NCI-H524 treated with DMSO at 0.1 percent for 48 hours (cell line): ENCODE data around the gene CKAP2L.
"Not testable (repeated sequence)": the region's sequence is repeated elsewhere in the genome, so short reads cannot be mapped to it uniquely, and the experiment has no call there.

Experiments used
- DNase-seq: peaks from one replicate; lab custom pipeline; 2025; lab: John Stamatoyannopoulos, UW

Gene CKAP2L

DNA sequence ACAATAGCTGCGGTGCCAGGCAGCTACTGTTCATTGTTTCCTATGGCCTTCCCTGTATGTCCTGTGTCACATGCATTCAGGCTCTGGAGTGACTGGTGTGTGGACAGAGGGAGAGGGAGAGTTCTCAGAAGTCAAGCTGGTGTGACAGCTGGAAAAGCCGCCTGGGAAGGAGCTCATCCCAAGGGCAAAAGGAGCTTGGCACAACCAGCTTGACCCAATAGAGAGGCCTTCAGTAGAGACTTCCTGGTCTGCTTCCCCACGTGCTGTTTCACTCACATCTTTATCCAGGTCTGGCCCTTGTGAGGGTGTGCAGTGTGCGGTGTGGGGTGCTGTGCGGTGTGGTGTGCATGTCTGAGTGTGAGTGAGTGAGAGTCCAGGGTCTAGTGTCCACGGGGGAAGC lies 54.7 kb downstream of the CKAP2L start:
- DNase-seq: no peak

DNA sequence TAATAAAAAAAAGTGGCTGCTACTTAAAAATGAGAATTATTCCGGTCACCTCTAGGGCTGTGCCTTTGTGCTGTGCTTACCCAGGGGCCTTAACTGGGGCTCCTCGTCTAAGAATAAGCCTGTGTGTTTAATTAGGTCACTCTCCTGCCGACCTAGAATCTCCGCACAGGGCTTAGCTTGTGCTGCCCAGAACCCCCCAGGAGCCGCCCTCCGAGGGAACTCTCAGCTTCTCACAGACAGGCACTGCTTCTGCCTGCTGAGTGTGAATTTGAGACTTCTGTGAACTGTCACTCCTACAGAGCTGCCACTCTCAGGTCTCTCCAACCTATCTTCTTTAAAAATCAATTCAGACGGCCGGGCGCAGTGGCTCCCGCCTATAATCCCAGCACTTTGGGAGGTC lies 55.4 kb downstream of the CKAP2L start:
- DNase-seq: no peak

DNA sequence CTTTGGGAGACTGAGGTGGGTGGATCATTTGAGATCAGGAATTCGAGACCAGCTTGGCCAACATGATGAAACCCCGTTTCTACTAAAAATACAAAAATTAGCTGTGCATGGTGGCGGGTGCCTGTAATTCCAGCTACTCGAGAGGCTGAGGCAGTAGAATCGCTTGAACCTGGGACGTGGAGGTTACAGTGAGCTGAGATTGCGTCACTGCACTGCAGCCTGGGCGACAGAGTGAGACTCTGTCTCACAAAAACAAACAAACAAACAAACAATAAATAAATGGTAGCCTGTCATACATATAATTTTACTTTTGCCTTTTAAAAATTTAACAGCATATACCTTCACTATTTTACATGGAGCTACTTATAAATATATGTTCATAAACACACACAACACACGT lies 57.5 kb downstream of the CKAP2L start:
- DNase-seq: not testable (repeated sequence)

DNA sequence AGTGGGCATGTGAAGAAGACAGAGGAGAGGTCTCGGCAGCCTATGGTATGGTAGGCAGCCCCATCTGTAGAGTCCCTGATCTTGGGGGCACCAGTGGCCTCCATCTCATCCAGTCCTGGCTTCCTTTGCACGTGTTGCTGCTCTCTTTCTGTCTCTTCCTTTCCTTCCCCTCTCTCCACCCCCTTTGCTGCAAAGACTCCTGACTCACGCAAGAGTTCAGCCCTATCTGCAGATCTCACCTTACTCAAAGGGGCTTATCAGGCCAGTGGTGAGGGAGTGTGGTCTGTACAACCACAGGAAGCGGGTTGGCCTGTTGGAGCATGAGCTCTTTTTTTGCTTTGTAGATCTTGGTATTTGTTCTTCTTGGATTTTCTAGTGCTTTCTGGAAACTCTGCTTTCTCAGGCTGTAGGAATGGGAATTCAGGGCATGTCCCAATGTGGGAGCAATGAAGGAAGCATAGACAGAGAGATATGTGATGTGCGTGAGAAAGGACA lies 58.2 kb downstream of the CKAP2L start:
- DNase-seq: no peak

DNA sequence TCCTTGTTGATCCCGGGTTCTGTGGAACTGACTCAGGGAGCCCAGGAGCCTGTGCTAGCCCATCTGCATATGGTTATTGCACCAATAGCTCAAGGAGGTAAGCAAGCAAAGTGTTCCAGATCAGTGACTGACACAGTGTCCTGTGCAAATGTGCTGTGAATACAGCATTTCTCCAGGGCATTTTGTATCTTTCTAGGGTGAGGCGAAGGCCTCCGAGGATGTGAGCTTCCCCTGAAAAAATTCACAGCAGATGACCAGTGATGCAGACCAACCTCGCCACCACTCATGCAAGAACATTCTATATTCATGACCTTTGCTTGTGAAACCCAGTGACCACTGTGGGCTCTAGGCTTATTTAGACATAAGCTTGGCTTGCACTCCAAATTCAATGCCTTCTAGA lies 58.8 kb downstream of the CKAP2L start:
- DNase-seq: no peak

DNA sequence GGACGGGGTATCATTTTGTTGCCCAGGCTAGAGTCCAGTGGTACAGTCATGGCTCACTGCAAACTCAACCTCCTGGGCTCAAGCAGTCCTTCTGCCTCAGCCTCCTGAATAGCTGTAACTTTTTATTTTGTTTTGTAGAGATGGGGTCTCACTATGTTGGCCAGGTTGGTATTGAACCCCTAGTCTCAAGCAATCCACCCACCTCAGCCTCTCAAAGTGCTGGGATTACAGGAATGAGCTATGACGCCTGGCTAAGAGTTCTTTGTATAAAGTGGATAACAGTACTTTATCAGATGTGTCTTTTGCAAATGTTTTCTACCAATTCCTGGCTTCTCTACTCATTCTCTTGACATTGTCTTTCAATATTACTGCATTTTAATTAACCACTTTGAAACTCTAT lies 60.7 kb downstream of the CKAP2L start:
- DNase-seq: no peak

DNA sequence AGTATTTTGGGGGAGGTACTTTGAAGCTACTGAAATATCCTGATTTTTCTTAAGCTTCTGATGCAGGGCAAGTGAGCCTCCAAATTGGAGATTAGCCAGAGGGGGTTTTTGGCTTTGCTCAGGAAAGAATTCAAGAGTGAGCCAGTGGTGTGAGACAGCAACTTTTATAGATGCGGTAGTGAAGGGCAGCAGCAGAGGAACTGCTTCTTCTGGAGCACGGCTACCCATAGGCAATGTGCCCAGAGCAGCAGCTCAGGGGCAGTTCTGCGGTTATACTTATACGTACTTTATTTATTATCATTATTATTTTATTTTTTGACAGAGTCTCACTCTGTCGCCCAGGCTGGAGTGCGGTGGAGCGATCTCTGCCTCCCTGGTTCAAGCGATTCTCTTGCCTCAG lies 63.4 kb downstream of the CKAP2L start:
- DNase-seq: no peak

DNA sequence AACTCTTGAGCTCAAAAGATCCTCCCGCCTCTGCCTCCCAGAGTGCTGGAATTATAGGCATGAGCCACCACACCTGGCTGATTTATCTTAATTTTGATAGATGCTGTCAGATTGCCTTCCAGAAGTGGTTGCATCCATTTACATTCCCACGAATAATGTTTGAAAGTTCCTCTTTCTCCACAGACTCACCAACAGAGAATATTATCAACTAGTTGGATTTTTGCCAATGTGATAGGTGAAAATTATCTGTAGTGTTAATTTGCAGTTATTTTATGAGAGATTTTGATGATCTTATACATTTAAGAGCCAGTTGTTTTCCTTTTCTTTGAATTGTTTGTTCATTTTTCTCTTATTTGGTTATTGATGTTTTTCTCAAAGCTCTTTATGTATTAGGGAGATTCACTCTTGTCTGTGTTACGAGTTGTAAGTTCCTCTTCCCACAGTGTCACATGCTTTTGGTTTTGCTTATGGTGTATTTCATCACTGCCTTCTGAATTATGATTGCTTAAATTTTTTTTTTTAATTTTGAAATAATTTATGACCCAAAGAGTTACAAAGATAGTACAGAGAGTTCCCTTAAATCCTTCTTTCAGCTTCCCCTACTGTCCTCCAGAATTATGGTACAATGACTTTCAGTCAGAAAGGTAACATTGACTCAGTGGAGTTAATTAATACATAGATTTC lies 64.3 kb downstream of the CKAP2L start:
- no peak for DNase-seq

DNA sequence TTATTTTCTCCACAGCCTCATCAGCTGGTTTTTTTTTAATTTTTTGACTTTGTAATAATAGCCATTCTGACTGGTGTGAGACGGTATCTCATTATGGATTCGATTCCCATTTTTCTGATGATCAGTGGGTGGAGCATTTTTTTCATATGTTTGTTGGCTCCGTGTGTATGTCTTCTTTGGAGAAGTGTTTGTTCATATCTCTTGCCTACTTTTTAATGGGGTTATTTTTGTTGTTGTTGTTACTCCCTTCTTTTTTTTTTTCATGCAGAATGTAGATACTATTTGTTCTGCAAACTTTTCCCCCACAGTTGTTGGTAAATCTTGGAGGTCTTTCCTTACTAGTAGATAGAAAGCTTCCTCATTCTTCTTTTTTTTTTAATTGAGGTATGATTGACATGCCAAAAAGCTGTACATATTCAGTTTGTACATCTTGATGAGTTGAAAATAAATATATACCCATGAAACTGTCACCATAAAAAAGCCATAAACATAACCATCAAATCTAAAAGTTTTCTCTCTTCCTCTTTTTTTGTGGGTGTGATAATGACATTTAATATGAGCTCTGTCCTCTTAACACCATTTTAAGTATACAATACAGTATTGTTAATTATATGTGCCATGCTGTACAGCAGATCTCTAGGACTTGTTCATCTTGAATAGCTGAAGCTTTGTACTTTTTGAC lies 65.4 kb downstream of the CKAP2L start:
- DNase-seq: no peak

DNA sequence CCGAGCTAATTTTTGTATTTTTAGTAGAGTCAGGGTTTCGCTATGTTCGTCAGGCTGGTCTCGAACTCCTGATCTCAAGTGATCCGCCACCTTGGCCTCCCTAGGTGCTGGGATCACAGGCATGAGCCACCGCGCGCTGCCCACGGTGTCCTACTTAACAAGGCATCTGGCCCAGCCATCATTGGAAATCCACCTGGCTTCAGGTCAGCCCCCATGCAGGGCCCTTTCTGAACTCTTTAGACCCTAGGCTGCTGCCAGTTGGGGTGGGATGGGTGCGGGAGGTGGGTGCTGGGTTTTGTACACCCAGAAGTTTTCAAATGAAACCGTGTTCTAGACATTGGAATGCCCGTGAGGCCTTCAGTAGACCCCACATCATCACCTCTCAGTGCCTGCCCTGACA lies 70.2 kb downstream of the CKAP2L start:
- no peak for DNase-seq

DNA sequence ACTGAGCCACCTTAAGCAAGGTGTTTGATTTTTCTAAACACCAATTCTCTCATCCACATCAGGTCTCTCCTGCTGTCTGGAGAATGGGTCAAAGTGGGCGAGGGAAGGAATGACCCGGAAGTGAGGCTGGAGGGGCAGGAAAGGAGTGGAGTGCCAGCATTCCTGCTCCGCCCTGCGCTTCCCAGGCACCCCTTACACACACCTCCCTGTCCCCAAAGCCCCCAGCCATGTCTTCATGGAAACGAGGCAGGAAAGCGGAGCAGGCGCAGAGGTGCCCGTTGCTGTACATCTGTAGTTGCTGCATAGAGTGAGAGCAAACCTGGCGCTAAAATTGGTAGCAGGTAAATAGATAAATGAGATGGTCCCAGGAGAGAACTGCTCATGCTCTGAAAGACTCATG lies 70.8 kb downstream of the CKAP2L start:
- DNase-seq: no peak

DNA sequence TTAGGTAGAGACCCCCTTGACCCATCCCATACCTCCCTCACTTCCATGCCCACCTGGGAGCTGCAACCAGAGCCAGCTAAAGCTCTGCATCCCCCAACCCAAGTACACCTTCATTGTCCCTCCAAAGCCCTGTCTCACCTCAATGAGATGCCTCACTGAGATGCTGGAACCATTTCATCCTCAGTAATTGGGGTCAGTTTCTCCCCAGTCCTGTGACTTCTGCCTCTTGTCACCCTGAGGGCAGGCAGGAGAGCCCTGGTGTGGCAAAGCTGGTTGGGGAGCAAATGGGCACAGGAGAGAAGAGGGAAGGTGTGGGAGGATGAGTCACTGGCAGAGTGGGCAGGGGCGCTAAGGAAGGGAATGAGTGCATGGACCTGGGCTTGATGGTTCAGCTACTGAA lies 71.5 kb downstream of the CKAP2L start:
- DNase-seq: no peak

DNA sequence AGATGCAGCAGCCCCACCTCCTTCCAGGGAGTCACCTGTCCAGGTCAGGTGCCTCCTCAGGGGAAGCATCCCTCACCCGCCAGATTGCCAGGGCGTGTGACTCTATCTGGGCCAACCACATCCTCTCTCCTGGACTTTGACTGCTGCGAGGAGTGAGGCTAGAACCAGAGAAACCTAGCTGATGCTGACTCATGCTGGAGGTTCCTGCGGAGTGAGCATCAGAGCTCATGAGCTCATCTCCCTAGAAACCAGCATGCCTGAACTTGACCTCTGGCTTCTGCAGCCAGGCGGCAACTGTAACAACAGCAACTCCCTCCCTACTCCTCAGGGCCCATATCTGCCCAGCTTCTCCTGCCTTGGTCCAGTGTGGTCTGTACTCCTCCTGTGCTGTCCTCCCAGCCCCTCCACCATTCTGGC lies 71.9 kb downstream of the CKAP2L start:
- DNase-seq: no peak

DNA sequence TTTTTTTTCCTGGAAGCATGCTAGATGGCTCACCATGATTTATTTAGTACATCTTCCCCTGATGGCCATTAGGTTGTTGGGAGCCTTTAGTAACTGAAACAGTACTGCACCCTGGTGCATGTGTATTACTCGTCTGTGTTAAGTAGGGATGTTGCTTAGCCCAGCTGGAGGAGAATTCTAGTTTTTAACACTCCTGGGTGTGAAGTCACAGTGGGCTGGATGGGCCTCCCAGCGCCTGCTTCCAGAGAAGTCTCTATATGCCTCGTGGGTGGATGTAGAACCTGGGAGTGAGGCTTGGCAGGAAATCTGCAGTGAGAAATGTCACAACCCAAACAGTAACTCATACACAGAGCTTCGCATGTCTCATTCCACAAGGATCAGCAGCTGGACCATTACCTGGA lies 72.5 kb downstream of the CKAP2L start:
- DNase-seq: no peak

DNA sequence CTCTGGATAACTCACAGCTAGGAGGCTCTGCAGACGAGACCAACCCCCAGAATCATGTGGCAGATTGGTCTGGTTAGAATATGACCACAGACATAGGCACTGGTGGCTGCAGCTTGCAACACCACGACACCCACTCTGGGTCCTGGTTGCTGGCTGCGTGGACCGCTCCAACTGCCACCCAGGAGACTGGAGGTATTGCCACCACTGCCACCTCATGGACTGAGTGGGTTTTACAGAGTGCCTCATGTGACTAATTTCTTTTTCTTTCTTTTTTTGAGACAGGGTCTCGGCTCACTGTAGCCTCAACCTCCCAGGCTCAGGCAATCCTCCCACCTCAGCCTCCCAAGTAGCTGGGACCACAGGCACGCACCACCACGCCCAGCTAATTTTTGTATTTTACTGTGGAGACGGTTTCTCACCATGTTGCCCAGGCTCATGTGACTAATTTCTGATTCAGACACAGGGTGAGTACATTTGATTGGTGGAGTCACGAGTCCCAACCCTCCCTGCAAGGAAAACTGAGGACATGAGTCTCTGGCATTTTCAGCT lies 73.5 kb downstream of the CKAP2L start:
- no peak for DNase-seq

DNA sequence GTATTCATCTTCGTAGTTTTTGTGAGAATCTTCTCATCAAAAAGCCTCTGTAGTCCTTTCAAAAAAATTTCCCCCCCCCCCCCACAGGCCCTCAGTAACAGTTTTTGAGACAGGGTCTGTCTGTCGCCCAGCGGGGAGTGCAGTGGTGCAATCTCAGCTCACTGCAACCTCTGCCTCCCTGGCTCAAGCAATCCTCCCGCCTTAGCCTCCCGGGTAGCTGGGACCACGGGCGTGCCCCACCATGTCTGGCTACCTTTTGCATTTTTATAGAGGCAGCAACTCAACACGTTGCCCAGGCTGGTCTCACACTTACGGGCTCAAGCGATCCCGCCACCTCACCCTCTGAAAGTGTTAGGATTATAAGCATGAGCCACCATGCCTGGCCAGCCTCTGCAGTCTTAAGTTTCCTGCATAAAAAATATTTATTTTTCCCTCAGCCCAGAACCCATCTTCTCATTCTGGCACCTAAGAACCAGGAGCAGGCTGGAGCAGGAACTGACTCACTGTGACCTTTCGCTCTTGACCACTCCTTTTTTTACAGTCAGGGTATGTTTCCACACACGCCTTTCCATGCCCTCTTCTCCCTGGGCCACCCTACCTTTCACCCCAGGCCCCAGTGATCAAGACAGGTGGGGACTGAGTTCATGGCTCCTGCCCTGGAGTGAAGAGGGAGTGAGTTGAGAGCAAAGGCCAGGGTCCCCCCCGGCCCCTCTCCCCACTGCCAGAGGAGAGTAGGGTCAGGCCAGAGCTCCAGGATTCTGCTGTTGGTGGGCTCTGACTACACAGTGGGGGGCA lies 76.1 kb downstream of the CKAP2L start:
- no peak for DNase-seq

DNA sequence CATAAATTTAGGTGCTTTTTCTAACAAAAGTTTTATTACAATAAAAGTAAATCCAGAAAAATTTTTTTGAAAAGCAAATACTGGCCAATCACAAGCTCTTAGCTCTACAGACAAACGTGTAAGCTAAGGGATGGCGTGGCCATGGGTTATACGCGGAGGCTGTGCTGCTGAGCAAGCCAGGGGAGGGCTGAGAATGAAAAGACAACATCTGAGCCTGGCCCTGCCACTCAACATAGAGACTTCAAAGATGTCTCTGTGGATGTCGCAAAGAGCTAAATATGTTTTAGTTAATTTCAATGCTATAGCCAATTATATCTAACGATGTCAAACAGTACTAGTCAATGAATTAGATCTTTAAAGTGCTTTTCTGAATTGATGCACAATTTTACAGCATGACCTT lies 76.9 kb downstream of the CKAP2L start:
- DNase-seq: no peak
